ENCODE results near the gene POU2F1.

POU2F1 gene

DNA sequence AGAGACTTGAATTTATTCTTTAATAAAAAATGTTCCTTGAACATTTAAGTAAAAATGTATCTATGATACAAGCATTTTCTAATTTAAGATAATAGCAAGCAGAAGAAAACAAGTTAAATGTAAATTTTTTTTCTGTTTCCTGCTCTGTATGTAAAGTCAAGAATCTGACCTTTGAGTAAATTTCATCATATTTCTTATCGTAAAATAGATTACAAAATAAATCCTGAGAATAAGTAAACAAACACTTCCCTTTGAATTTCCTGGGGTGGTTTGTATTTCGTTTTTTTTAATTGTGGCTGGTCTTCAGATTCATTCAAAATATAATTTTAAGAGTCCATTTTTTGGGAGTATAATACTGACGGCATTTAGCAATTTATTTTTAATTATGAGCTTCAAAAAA is 77.6 kb downstream of the POU2F1 start:
- no peak overlapping the region for H2BK15ac ChIP-seq (ENCODE audit: low read length)
- no peak overlapping the region for H4K8ac ChIP-seq (ENCODE audit: low read depth, low read length)
- H2BK5ac ChIP-seq (ENCODE audit: low read length): no peak overlapping the region
- H3K79me1 ChIP-seq (ENCODE audit: low read depth, low read length): peaks cover 2% of the 10 kb centered on the region
- no peak overlapping the region for H3K4ac ChIP-seq (ENCODE audit: low read length)
- no peak overlapping the region for H3K4me2 ChIP-seq (ENCODE audit: insufficient read depth, low read length, poor library complexity, severe bottlenecking)
- no peak overlapping the region for H2BK120ac ChIP-seq (ENCODE audit: low read depth, low read length)
- H3K9ac ChIP-seq (ENCODE audit: low read depth, low read length, poor library complexity): no peak overlapping the region
- H3K27ac ChIP-seq (replicated peaks; ENCODE audit: low read length): no peak overlapping the region
- H3K36me3 ChIP-seq (replicated peaks in 1 of 2; ENCODE audit: control insufficient read depth in 2 of 2, insufficient read depth in 2 of 2, low read length in 2 of 2): no peaks in the 10 kb centered on the region
- H2AFZ ChIP-seq (ENCODE audit: low read length): no peak overlapping the region
- no peak for DNase-seq (ENCODE audit: low spot score)
- H4K91ac ChIP-seq (ENCODE audit: low read depth, low read length, poor library complexity): no peak overlapping the region
- H3K23ac ChIP-seq (ENCODE audit: low read depth, low read length, poor library complexity): no peak overlapping the region
- peaks cover 0 to 4% of the 10 kb centered on the region in 2 donors for H3K9me3 ChIP-seq (replicated peaks in 1 of 2; ENCODE audit: control insufficient read depth in 2 of 2, insufficient read depth in 1 of 2, low read depth in 1 of 2, low read length in 2 of 2)
- WGBS, 2 donors (ENCODE audit: extremely low coverage in 2 of 2, insufficient read length in 2 of 2, insufficient replicate concordance in 1 of 2): no CpG with 5 or more reads among the region's 3 CpGs
- H3K4me3 ChIP-seq (ENCODE audit: low read length in 2 of 2): no peak overlapping the region
- H3K27me3 ChIP-seq (ENCODE audit: control insufficient read depth in 3 of 3, insufficient read depth in 3 of 3, low read depth in 1 of 3, low read length in 3 of 3): no peaks in the 10 kb centered on the region
- H2BK12ac ChIP-seq (ENCODE audit: low read length): no peak overlapping the region
- H3K4me1 ChIP-seq (ENCODE audit: control insufficient read depth in 2 of 2, insufficient read depth in 1 of 2, low read depth in 1 of 2, low read length in 2 of 2): peaks cover 1 to 12% of the 10 kb centered on the region in 2 donors
- no peak overlapping the region for H3K18ac ChIP-seq (ENCODE audit: low read length)
- no peak overlapping the region for H2AK5ac ChIP-seq (ENCODE audit: low read depth, low read length)
- no peak overlapping the region for H3K14ac ChIP-seq (ENCODE audit: low read length)

DNA sequence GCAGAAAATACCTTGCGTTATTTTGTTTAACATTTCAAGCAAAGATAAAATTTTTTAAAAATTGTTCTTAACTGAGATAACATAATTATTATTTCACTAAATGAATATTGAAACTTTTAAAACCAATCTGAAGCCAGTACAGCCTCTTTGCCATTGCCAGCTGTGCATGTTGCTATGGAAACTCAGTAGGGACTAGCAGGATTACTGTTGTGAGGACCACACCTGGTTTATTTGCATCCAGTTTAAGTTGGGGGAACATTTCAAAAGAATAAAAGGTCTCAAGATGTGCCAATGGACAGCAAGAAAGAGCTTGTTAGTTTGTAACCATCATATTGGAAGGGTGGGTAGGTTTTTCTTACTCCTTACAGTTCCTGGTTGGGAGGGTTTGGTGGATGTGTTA is 80.7 kb downstream of the POU2F1 start:
- no CpG with 5 or more reads among the region's 1 CpG for WGBS, 2 donors (ENCODE audit: extremely low coverage in 2 of 2, insufficient read length in 2 of 2, insufficient replicate concordance in 1 of 2)
- H3K4me1 ChIP-seq (ENCODE audit: control insufficient read depth in 2 of 2, insufficient read depth in 1 of 2, low read depth in 1 of 2, low read length in 2 of 2): peaks cover 1 to 12% of the 10 kb centered on the region in 2 donors
- DNase-seq (ENCODE audit: low spot score): no peak

DNA sequence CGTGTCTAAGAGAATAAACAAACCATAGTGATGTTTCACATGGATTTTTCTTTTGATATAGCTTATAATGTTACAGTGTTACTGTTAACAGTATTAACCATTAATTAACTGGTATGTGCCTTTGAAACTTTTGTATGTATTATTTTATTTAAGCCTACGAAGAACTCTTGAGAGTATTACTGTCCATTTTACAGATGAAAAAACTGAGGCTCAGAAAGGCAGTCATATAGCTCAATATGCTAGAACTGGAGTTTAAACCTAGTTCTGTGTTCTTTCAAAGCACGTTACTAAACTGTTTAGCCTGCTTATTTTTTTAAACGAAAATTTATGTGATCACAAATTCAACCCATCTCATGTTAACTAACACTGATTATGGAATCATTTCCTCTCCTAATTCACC is 83.5 kb downstream of the POU2F1 start:
- H2BK120ac ChIP-seq (ENCODE audit: low read depth, low read length): no peak overlapping the region
- H2AK5ac ChIP-seq (ENCODE audit: low read depth, low read length): no peak overlapping the region
- H3K79me1 ChIP-seq (ENCODE audit: low read depth, low read length): peaks cover 2% of the 10 kb centered on the region
- H3K18ac ChIP-seq (ENCODE audit: low read length): no peak overlapping the region
- no peak overlapping the region for H2BK15ac ChIP-seq (ENCODE audit: low read length)
- no peaks in the 10 kb centered on the region for H3K9me3 ChIP-seq (replicated peaks in 1 of 2; ENCODE audit: control insufficient read depth in 2 of 2, insufficient read depth in 1 of 2, low read depth in 1 of 2, low read length in 2 of 2)
- H4K91ac ChIP-seq (ENCODE audit: low read depth, low read length, poor library complexity): no peak overlapping the region
- H3K4me3 ChIP-seq (ENCODE audit: low read length in 2 of 2): no peak overlapping the region
- H3K36me3 ChIP-seq (replicated peaks in 1 of 2; ENCODE audit: control insufficient read depth in 2 of 2, insufficient read depth in 2 of 2, low read length in 2 of 2): no peaks in the 10 kb centered on the region
- no peak overlapping the region for H3K9ac ChIP-seq (ENCODE audit: low read depth, low read length, poor library complexity)
- no peak overlapping the region for H2BK5ac ChIP-seq (ENCODE audit: low read length)
- DNase-seq (ENCODE audit: low spot score): no peak
- no peak overlapping the region for H3K14ac ChIP-seq (ENCODE audit: low read length)
- H3K27ac ChIP-seq (replicated peaks; ENCODE audit: low read length): no peak overlapping the region
- H3K27me3 ChIP-seq (ENCODE audit: control insufficient read depth in 3 of 3, insufficient read depth in 3 of 3, low read depth in 1 of 3, low read length in 3 of 3): no peaks in the 10 kb centered on the region
- H3K4me2 ChIP-seq (ENCODE audit: insufficient read depth, low read length, poor library complexity, severe bottlenecking): no peak overlapping the region
- H2AFZ ChIP-seq (ENCODE audit: low read length): no peak overlapping the region
- no peak overlapping the region for H3K23ac ChIP-seq (ENCODE audit: low read depth, low read length, poor library complexity)
- H3K4me1 ChIP-seq (ENCODE audit: control insufficient read depth in 2 of 2, insufficient read depth in 1 of 2, low read depth in 1 of 2, low read length in 2 of 2): peaks cover 1 to 5% of the 10 kb centered on the region in 2 donors
- H3K4ac ChIP-seq (ENCODE audit: low read length): no peak overlapping the region
- H4K8ac ChIP-seq (ENCODE audit: low read depth, low read length): no peak overlapping the region
- WGBS, 2 donors (ENCODE audit: extremely low coverage in 2 of 2, insufficient read length in 2 of 2, insufficient replicate concordance in 1 of 2): no CpG with 5 or more reads among the region's 4 CpGs
- H2BK12ac ChIP-seq (ENCODE audit: low read length): no peak overlapping the region

More for the DNA sequence above, 80.7 kb downstream of the POU2F1 start:
- Histone ChIP-seq H3K36me3 (replicated peaks in 1 of 2; ENCODE audit: control insufficient read depth in 2 of 2, insufficient read depth in 2 of 2, low read length in 2 of 2) (no peaks in the 10 kb centered on the region), H3K9ac (ENCODE audit: low read depth, low read length, poor library complexity) (no peak overlapping the region), H2BK5ac (ENCODE audit: low read length) (no peak overlapping the region), H3K23ac (ENCODE audit: low read depth, low read length, poor library complexity) (no peak overlapping the region), H3K27me3 (ENCODE audit: control insufficient read depth in 3 of 3, insufficient read depth in 3 of 3, low read depth in 1 of 3, low read length in 3 of 3) (no peaks in the 10 kb centered on the region), H3K4me3 (ENCODE audit: low read length in 2 of 2) (no peak overlapping the region), H4K91ac (ENCODE audit: low read depth, low read length, poor library complexity) (no peak overlapping the region), H3K27ac (replicated peaks; ENCODE audit: low read length) (no peak overlapping the region), H3K9me3 (replicated peaks in 1 of 2; ENCODE audit: control insufficient read depth in 2 of 2, insufficient read depth in 1 of 2, low read depth in 1 of 2, low read length in 2 of 2) (no peaks in the 10 kb centered on the region), H2BK12ac (ENCODE audit: low read length) (no peak overlapping the region), H2BK15ac (ENCODE audit: low read length) (no peak overlapping the region), H4K8ac (ENCODE audit: low read depth, low read length) (no peak overlapping the region), H3K4ac (ENCODE audit: low read length) (no peak overlapping the region), H2AK5ac (ENCODE audit: low read depth, low read length) (no peak overlapping the region), H2AFZ (ENCODE audit: low read length) (no peak overlapping the region), H3K18ac (ENCODE audit: low read length) (no peak overlapping the region), H3K79me1 (ENCODE audit: low read depth, low read length) (peaks cover 2% of the 10 kb centered on the region), H3K14ac (ENCODE audit: low read length) (no peak overlapping the region), H3K4me2 (ENCODE audit: insufficient read depth, low read length, poor library complexity, severe bottlenecking) (no peak overlapping the region), H2BK120ac (ENCODE audit: low read depth, low read length) (no peak overlapping the region)

DNA sequence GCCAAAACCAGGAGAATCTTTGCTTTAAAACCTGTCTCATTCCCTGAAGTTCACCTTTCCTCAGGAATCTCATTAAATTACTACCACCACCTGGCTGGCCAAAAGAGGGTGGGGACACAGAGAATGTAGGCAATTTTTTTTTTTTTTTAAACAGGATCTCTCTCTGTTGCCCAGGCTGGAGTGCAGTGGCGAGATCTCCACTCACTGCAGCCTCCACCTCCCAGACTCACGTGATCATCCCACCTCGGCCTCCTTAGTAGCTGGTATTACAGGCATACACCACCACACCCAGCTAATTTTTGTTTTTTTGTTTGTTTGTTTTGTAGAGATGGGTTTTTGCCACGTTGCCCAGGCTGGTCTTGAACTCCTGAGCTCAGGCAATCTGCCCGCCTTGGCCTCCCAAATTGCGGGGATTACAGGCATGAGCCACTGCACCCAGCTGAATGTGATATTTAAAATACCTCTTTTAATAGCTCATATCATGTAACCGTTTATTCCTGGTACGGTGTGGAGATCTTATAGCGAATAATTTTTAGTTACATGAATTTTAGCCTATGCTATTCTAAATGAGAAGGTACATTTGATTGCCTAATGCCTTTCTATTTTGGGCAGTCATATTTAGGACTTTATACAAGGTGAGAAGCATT is 84.5 kb downstream of the POU2F1 start:
- Histone ChIP-seq H2AFZ (ENCODE audit: low read length) (no peak overlapping the region), H3K4me3 (ENCODE audit: low read length in 2 of 2) (no peak overlapping the region), H2BK120ac (ENCODE audit: low read depth, low read length) (no peak overlapping the region), H3K18ac (ENCODE audit: low read length) (no peak overlapping the region), H2AK5ac (ENCODE audit: low read depth, low read length) (no peak overlapping the region), H2BK5ac (ENCODE audit: low read length) (no peak overlapping the region), H3K9me3 (replicated peaks in 1 of 2; ENCODE audit: control insufficient read depth in 2 of 2, insufficient read depth in 1 of 2, low read depth in 1 of 2, low read length in 2 of 2) (no peaks in the 10 kb centered on the region), H3K27ac (replicated peaks; ENCODE audit: low read length) (no peak overlapping the region), H3K36me3 (replicated peaks in 1 of 2; ENCODE audit: control insufficient read depth in 2 of 2, insufficient read depth in 2 of 2, low read length in 2 of 2) (no peaks in the 10 kb centered on the region), H2BK15ac (ENCODE audit: low read length) (no peak overlapping the region), H3K27me3 (ENCODE audit: control insufficient read depth in 3 of 3, insufficient read depth in 3 of 3, low read depth in 1 of 3, low read length in 3 of 3) (no peaks in the 10 kb centered on the region), H3K4ac (ENCODE audit: low read length) (no peak overlapping the region), H2BK12ac (ENCODE audit: low read length) (no peak overlapping the region), H4K91ac (ENCODE audit: low read depth, low read length, poor library complexity) (no peak overlapping the region), H3K9ac (ENCODE audit: low read depth, low read length, poor library complexity) (no peak overlapping the region), H3K23ac (ENCODE audit: low read depth, low read length, poor library complexity) (no peak overlapping the region), H3K14ac (ENCODE audit: low read length) (no peak overlapping the region), H3K4me2 (ENCODE audit: insufficient read depth, low read length, poor library complexity, severe bottlenecking) (no peak overlapping the region), H4K8ac (ENCODE audit: low read depth, low read length) (no peak overlapping the region), H3K4me1 (ENCODE audit: control insufficient read depth in 2 of 2, insufficient read depth in 1 of 2, low read depth in 1 of 2, low read length in 2 of 2) (peaks cover 1 to 5% of the 10 kb centered on the region in 2 donors), H3K79me1 (ENCODE audit: low read depth, low read length) (peaks cover 2% of the 10 kb centered on the region)
- DNase-seq (ENCODE audit: low spot score): no peak
- no CpG with 5 or more reads among the region's 9 CpGs for WGBS, 2 donors (ENCODE audit: extremely low coverage in 2 of 2, insufficient read length in 2 of 2, insufficient replicate concordance in 1 of 2)
